NCI-H2107 (cell line): ENCODE measurements around the gene ZBTB12.
"Not testable (repeated sequence)": the region's sequence is repeated elsewhere in the genome, so short reads cannot be mapped to it uniquely, and the experiment has no call there.

Source experiments
- DNase-seq: peaks from one replicate; lab custom pipeline; 2025; lab: John Stamatoyannopoulos, UW

The ZBTB12 gene

DNA sequence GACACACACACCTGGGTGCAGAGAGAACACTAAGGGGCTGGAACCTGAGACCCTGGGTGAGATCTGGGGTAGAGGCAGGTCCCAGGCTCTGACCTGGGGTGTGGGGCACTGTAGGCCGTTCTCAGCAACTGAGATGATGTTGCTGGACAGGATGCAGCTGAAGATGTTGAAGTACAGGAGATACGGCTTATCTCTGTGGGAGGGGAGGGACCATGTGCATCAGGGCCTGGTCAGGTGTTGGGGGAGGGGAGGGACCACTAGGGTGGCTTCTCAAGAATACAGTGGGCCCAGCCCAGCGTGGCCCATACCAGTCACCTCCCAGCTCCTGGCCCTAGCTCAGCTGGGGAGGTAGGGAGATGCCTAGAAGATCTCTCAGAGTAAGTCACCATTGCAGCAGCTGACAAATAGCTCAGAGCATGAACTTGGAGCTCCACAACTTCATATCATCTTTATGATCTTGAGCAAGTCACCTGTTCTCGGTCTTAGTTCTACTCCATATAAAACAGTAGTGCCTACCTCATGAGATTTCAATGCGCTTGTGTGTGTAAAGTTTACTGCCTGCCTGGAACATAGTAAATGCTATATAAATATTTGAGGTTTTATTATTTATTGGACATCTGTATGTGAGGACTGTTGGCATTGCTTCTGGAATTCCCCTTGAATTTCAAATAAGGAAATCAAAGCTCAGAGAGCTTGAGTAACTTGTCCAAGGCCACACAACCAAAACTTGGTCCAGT, 26.9 kb downstream of the ZBTB12 start:
- DNase-seq: no peak

DNA sequence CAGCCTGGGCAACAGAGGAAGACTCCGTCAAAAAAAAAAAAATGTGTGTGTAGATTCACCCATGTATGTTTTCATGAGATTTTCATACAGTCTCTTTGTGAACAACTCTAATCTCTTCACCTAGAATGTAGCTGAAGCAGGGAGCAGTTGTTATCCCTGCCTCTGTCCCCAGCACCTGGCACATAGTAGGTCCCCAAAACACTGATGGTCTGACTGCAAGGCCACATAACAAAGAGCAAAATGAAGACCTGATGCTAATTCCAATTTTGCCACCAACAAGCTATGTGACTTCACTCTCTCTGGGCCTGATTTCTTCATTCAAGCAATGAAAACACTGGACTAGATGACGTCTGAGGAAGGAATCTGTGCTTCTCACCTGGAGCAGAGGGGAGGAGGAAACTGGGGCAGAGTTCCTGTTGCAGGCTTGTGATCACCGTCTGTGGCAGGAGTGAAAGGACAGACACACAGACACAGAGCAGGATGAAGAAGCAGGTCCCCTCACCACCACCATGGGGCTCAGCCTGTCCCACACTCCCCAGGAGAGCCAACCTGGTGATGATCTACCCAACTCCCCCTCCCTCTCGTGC, 27.7 kb downstream of the ZBTB12 start:
- DNase-seq: no peak

DNA sequence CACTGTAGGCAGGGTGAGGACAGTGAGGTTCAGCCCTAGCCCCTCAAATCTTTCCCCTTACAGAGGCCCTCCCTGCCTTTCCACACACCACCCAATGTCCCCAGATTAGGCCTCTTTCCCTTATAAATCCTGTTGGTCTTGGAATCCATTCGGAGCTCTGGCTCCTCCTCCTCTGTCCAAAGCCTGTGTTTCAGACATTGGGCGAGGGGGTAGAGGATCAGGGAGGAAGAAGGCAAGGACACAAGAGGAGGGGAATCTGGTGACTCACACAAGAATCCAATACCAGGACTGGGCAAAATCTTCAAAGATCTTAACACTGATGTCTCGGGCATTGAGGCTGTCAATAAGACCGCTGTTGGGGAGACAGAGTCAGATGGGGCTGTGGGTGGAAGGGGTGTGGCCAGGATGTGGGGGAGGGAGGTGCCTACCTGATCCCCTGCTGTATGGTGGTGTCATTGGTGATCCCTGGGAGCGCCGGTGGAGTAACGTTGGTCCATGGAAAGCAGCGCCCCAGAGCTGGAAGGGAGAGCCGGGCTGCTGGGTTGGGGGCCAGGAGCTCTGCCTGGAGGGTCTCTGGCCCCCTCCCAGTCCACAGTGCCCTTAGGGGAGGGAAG, 30.7 kb downstream of the ZBTB12 start:
- DNase-seq: no peak

DNA sequence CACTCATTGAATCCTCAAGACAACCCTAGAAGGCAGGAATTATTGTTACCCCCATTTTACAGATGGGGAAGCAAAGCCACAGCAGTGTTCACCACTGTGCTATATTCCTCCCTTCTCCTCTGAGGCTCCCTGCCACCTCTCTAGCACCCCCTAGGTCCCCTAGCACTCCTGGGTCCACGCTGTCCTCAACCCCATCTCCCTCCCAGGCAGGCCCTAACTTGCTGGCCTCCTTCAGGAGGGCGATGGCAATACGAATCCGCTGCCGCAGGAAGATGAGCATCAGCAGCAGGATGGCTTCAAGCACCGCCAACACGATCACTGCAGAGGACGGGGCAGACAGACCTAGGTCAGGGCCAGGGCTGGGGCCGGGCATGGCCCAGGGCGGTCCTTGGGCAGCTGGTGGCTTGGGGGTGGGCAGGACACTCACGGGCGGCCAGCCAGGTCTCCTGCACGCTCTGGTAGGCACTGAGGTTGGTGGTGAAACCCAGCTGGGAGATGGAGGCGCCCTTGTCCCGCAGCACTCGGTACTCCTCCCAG, 31.4 kb downstream of the ZBTB12 start:
- DNase-seq: no peak

DNA sequence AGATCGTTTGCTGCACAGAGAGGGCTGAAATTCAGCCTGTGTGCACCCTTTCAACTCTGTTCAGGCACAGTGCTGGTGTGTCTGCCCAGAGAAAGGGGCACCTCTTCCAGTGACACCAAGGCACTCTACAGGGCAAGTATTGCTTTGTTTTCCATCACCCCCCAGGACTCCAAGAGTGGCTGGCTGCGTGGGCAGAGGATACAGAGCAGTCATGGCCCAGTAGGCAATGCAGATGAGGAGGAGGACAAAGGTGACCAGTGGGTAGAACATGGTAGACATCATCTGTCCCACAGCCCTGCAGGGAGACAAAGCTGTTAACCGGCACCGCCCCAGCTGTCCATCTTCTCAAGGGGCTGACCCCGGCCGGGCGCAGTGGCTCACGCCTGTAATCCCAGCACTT, 32.5 kb downstream of the ZBTB12 start:
- DNase-seq: no peak

DNA sequence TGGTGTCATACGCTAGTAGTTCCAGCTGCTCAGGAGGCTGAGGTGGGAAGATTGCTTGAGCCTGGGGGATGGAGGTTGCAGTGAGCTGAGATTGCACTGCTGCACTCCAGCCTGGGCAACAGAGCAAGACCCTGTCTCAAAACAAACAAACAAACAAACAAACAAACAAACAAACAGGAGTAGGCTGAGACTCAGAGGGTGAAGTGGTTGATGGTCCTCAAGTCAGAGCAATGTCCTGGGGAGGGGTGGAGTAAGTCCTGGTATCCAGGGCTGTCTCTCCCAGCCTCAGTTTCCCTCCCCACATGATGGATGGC, 33.3 kb downstream of the ZBTB12 start:
- DNase-seq: not testable (repeated sequence)

DNA sequence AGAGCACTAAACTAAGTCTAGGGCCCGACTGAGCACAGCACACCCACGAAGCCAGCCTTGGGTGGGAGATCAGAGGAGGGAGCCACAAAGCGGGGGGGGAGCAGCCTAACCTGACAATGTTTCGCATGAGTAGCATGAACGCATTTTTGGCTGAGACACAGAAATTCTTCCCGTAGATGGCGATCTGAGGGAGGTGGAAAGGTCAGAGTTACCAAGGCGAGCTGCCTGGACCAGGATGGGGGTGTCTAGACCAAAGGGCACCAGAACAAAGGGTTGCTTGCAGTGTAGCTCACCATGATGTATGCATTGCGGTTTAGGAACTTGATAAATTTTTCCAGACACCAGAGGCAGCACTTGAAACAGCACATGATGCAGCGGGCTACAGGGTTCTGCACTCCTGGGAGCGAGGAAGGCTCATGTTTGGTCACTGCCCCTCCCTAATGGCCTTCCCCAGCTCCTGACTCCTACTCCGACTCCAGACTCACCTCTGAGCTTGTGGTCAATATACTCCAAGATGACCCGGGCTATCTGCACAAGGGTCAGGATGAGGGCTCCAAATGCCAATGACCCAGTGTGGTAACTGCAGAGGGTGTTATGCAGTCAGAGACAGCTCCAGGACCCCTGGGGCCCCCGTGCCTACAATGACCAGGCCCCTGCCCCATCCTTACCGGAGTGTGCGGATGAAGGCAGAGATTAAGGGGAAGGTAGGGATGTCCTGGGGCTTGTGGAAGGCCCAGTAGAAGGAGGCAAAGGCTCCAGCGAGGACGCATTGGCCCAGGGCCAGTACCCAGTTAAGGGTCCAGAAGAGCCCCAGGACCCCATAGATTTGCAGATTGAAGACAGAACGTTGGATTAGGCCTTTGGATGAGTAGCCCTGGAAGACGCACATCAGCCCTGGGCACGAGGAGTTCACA, 36.4 kb downstream of the ZBTB12 start:
- DNase-seq: no peak

DNA sequence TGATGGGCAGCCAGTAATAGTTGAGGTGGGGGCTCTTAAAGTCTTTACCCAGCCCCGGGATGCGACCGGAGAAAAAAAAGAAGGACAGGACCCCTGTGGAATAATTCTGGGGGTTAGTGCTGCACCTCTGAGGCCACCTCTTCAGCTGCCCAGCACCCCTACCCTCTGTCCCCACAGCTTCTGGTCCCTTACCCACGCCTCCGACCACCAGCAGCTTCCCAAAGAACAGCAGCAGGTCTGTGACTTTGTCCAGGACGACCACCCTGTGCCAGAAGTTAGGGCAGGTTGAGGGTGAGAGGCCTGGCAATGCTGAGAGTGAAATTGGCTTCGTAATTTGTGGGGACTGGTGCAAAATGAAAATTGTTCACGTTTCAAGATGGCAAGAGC, 37.1 kb downstream of the ZBTB12 start:
- DNase-seq: no peak

DNA sequence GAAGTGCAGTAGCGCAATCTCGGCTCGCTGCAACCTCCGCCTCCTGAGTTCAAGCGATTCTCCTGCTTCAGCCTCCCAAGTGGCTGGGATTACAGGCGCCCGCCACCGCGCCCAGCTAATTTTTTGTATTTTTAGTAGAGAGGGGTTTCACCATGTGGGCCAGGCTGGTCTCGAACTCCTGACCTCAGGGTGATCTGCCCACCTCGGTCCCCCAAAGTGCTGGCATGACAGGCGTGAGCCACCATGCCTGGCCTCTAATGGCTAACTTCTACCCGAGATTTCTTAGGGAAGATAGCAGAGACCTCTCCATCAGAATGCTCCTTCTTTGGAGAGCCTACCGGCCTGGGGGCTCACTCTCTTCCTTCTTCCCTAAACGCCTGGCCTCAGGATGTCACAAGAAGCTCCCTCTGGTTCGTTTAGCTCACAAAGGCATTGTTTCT, 37.7 kb downstream of the ZBTB12 start:
- DNase-seq: not testable (repeated sequence)

DNA sequence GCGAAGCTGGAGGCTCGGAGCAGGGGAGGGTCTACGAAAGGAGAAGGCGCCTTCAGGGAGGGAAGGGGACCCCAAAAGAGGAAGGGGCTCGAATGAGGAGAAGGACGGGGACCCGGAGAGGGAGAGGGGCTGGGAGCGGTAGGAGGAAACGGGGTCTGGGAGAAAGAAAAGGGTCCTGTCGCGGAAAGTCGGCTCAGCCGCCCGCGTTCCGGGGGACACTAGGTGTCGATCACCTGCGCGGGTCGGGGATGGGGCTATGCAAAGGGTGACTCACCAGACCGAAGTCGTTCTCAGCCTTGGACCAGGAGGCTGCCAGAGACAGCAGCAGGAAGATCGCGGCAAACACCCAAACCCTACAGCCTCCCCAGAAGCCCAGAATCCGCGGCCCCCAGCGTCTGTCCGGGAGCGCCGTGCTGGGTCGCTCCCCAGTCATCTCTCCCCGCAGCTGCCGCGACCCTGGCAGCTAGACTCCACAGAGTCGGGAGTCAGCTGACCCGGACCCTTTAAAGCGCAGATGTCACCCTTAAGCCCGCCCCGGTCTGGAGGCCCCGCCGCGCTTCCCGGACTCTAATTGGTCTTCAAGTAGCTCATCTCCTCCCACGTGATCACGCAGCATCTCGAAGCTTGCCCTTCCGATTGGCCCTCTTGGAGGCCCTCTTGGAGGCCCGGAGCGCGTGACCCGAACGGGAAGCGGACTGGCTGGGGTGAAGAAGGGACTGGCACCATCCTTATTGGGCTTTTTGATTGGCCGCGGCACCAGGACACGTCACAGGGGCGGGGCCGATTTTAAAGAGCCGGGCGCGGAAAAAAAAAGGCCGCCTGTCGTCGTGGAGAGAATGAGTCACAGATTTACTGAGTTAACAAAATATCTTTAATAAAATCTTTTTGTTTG, 39.3 kb downstream of the ZBTB12 start, which contains the start of gene NEU1:
TSS of gene NEU1 (minus strand) at position 478 of the 892 bp plus-strand sequence. CDS start at position 433, 45 bp downstream.
- DNase-seq: peak; percentile 89

DNA sequence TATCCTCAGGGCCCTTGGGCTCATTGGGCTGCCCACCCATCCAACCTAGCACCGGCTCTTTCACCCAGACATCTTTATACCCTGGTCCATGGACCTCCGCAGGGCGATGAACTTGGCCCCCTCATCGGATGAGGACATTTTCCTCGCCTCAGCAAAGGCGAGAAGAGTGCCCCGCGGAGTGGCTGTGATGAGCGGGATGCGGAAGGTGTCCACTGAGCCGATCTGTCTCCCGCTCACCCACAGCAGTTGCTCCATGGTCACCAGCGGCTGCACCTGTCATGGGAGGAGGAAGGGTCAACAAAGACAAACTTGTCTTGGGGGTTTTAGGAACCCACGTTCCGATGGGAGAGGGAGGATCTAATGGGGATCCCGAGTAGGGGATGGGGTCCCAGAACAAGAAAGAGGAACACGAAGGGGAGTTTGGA, 40.0 kb downstream of the ZBTB12 start:
- DNase-seq: no peak

DNA sequence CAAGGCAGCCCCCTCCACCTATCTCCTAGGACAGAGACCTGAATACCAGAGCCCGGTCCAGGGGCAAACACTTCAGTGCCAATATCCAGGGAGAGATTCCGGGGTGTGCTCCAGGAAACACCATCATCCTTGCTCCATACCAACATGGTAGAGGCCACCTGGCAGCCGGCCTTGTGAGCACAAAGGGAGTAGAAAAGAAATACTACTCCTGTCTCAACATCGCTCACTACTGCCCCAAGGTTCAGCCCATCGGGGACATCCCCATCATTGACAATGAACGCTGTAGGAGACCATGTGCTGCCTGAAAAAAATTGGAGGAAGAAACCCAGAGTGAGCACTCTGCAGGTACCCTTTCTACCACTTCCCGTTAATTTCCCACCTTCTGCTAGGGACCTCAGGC, 40.7 kb downstream of the ZBTB12 start:
- no peak for DNase-seq

DNA sequence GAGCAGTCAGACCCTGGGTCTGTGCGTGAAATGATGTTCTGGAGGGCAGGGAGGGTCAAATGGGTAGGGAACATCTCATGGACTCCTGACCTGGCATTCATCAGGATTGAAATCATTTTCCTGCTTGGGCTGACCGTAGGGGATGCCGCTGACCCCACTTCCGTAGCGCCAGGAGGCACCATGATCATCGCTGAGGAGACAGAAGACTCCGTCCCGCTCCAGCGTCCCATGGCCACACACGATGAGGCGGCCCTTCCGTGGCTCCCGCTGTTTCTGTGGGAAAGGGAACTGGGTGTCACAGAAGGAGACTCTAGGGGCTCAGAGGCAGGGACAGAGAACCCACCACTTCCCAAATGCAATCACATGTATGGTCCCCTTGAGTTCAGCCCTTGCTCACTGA, 41.5 kb downstream of the ZBTB12 start:
- no peak for DNase-seq

DNA sequence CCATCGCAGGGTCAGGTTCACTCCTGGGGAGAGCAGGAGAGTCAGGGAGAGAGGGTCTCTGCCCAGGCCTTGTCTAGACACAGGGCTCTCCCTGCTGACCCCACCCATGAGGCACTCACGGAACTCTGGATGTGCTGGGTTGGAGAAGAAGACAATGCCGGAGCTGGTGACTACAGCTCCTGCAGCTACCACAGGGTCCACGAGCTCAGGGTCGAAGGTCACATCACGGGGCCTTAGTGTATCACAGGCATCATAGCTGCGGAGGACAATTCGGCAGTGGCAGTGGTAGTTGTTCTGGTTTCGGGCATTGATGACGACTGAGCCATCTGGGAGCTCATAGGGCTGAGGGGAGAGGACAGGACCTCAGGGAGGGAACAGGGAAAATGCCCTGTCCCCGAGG, 42.0 kb downstream of the ZBTB12 start:
- DNase-seq: no peak

DNA sequence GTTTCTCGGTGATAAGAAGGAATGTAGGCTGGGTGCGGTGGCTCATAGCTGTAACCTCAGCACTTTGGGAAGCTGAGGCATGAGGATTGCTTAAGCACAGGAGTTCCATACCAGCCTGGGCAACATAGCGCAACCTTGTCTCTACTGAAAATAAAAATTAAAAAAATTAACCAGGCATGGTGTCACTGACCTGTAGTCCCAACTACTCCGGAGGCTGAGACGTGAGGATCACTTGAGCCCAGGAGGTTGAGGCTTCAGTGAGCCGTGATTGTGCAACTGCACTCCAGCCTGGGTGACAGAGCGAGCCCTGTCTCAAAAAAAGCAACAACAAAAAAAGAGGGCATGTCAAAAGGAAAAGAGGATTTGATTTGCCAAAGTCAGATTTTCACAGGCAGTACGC, 43.2 kb downstream of the ZBTB12 start:
- no peak for DNase-seq

DNA sequence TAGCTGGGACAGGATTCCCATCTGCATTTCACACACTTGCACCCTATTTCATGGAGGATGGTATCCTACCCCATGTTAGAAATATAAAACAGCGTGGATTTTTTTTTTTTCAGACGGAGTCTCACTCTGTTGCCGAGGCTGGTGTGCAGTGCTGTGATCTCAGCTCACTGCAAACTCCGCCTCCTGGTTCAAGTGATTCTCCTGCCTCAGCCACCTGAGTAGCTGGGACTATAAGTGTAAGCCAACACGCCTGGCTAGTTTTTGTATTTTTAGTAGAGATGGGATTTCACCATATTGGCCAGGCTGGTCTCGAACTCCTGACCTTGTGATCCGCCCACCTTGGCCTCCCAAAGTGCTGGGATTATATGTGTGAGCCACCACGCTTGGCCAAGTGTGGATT, 44.1 kb downstream of the ZBTB12 start:
- not testable (repeated sequence) for DNase-seq

DNA sequence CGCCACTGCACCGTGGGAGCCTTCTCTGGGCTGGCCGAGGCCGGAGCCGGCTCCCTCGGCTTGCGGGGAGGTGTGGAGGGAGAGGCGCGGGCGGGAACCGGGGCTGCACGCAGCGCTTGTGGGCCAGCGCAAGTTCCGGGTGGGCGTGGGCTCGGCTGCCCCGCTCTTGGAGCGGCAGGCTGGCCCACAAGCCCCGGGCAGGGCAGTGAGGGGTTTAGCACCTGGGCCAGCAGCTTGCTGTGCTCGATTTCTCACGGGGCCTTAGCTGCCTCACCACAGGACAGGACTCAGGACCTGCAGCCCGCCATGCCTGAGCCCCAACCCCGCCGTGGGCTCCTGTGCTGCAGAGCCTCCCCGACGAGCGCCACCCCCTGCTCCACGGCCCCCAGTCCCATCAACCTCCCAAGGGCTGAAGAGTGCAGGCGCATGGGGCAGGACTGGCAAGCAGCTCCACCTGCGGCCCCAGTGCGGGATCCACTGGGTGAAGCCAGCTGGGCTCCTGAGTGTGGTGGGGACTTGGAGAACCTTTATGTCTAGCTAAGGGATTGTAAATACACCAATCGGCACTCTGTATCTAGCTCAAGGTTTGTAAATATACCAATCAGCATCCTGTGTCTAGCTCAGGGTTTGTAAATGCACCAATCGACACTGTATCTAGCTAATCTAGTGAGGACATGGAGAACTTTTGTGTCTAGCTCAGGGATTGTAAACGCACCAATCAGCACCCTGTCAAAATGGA, 49.7 kb downstream of the ZBTB12 start:
- not testable (repeated sequence) for DNase-seq

DNA sequence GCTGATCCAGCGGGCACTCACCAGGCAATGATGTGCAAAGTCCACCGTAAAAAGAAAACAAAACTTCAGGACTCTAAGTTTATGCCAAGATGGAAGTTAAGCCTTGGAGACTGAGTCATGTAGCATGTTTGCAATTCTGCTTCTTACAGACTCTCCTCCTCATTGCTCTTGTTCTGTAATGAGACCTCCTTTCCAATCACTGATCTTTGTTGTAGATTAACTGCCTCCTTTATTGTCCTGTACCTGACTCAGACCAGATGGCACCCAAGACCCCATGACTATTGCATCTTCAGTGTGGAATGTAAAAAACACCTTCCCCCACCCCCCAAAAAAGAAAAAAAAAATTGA, 50.4 kb downstream of the ZBTB12 start:
- no peak for DNase-seq

DNA sequence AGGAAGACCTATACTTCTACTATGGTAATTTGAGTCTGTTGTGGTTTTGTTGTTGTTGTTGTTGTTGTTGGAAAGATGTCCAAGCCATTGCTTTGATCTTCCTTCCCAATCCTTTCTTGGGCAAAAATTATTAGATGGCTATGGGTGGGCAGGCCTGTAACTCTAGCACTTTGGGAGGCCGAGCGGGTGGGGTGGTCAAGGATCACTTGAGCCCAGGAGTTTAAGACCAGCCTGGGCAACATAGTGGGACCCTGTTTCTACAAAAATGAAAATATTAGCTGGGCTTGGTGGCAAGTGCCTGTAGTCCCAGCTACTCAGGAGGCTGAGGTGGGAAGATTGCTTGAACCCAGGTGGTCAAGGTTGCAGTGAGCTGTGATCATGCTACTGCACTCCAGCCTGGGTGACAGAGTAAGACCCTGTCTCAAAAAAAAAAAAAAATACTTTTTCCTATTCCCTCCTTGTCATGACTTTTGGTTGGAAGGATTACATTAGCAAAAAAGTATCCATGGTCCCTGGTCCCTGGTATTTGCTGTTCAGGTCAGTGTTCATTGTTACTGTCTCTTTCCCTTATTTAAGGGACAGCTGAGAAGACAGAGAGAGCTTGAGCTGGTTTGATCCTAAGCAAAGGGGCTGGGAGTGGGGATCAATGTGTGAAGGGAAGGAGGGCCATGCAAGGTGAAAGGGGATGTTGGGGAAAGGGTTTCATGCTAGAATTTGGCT, 51.0 kb downstream of the ZBTB12 start:
- no peak for DNase-seq
